ENCODE measurements around the gene STK24.
"Not testable (repeated sequence)": the region's sequence is repeated elsewhere in the genome, so short reads cannot be mapped to it uniquely, and the experiment has no call there.

Gene STK24

GRCh38 chr13:98415326-98416070 lies 161.4 kb downstream of the STK24 start:
- no peak for DNase-seq (ENCODE audit: low read depth in 2 of 3, low spot score in 1 of 3)

DNA sequence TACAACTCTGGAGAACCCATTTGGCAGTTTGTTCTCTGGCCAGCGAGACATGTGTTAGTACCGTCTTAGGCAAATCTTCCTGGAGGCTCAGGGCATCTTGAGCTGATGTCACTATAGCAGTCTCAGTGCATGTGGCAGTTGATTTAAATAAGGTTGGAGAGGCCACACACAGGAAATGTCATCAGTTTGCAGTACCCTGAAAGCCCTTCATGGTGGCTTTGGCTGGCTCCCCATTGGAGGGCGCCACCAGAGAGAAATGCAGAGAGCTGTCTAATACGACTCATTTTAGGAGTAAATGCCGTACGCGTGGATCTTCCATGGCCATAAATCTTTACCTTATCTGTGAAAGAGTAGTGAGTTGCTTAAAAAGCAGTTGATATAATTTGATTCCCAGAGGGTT lies 163.1 kb downstream of the STK24 start:
- DNase-seq (ENCODE audit: low read depth in 2 of 3, low spot score in 1 of 3): no peak

GRCh38 chr13:98413278-98413677 lies 163.6 kb downstream of the STK24 start:
- DNase-seq (ENCODE audit: low read depth in 2 of 3, low spot score in 1 of 3): not testable (repeated sequence)

- no peak for DNase-seq (ENCODE audit: low read depth in 2 of 3, low spot score in 1 of 3)
These were observed 165.2 kb downstream of the STK24 start for GRCh38 chr13:98411617-98412265.

GRCh38 chr13:98411013-98411412 lies 165.9 kb downstream of the STK24 start:
- DNase-seq (ENCODE audit: low read depth in 2 of 3, low spot score in 1 of 3): no peak

DNA sequence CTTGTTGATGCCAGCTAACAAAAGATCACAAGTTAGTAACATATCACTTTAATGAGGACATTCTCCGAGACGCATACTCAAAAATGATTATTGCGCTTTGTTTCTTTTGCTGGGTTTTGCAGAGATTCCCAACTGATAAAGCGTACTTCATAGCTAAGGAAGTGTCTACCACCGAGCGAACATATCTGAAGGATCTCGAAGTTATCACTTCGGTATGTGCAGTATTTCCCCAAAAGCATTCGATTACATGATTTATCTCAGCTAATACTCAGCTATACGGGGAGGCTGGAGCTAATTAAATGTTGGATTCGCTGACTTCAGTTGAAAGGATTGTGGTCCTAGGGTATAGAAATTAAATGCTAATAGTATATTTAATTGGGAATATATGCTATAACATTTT lies 166.3 kb downstream of the STK24 start:
- DNase-seq (ENCODE audit: low read depth in 2 of 3, low spot score in 1 of 3): no peak

DNA sequence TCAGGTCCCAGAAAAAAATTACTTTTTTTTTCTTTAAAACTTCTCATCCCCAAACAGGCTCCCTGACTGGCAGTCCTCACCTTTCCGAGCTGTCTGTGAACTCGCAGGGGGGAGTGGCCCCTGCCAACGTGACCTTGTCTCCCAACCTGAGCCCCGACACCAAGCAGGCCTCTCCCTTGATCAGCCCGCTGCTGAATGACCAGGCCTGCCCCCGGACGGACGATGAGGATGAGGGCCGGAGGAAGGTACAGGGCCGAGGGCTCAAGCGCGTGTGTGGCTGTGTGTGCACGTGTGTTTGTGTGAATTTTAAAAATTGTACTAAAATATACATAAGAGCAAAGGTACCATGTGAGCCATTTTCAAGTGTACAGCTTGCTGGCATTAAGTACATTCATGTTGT lies 167.6 kb downstream of the STK24 start:
- no peak for DNase-seq (ENCODE audit: low read depth in 2 of 3, low spot score in 1 of 3)

GRCh38 chr13:98407575-98407974 lies 169.3 kb downstream of the STK24 start:
- no peak for DNase-seq (ENCODE audit: low read depth in 2 of 3, low spot score in 1 of 3)

DNA sequence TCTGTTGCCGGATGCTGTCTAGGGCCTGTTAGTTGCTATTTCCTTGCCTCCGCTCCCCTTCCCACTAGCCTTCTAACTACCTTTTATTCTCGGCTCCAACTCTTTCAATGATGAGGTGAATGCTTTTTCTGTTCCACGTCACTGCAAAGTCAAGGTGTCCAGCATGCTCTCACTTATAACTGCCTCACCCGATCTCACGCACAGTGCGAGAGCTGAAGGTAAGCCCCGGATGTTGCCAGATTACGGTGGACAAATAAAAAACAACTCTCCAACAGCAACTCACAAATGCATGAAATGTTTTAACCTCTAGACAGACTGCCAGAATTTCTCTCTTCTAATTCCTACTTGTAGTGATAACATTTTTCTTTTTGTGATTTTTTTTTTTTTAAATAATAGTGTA lies 169.9 kb downstream of the STK24 start:
- no peak for DNase-seq (ENCODE audit: low read depth in 2 of 3, low spot score in 1 of 3)

GRCh38 chr13:98406427-98406826 lies 170.5 kb downstream of the STK24 start:
- no peak for DNase-seq (ENCODE audit: low read depth in 2 of 3, low spot score in 1 of 3)

- no peak for DNase-seq (ENCODE audit: low read depth in 2 of 3, low spot score in 1 of 3)
These were observed 171.1 kb downstream of the STK24 start for GRCh38 chr13:98405690-98406344.

- no peak for DNase-seq (ENCODE audit: low read depth in 2 of 3, low spot score in 1 of 3)
These were observed 171.8 kb downstream of the STK24 start for GRCh38 chr13:98405107-98405571.

- no peak for DNase-seq (ENCODE audit: low read depth in 2 of 3, low spot score in 1 of 3)
These were observed 173.8 kb downstream of the STK24 start for GRCh38 chr13:98403076-98403475.

- DNase-seq (ENCODE audit: low read depth in 2 of 3, low spot score in 1 of 3): no peak
These were observed 175.0 kb downstream of the STK24 start for GRCh38 chr13:98401934-98402333.

GRCh38 chr13:98399756-98400155 lies 177.2 kb downstream of the STK24 start:
- DNase-seq (ENCODE audit: low read depth in 2 of 3, low spot score in 1 of 3): no peak

DNA sequence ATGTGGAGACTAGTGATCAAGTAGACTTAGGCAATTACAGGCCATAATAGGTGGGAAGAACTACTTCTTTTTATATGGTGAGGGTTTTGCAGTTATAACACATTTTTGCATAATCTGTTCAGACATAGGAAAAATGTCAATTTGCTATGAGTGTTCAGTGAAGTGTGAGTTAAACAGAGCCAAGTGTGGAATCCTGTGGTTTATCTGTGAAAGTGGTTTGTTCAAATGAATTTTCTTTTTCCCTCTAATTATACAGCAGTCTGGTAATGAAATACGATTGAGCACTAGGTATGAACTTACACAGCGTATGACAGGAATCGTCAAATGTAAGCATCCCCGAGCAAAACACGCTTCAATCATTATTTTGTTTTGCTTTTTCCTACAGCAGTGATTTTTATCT lies 178.3 kb downstream of the STK24 start:
- DNase-seq (ENCODE audit: low read depth in 2 of 3, low spot score in 1 of 3): no peak

DNA sequence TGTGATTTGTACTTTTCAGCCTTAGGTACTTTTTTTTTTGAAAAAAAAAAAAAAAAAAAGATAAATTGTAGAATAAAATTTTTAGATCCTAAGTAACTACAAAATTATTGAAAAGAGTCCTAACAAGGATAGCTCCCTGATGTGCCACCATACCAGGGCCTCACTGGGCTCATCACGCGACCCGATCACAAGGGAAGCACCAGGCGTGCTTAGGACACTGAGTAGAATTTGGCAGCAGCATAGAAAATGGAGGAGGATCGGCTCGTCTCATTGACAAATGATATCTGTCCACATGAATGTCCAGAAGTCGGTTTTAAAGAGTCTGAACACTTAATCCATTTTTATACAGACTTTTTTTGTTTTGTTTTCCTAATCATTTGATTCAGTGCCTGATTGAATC lies 179.0 kb downstream of the STK24 start:
- no peak for DNase-seq (ENCODE audit: low read depth in 2 of 3, low spot score in 1 of 3)

GRCh38 chr13:98397221-98397620 lies 179.7 kb downstream of the STK24 start:
- DNase-seq (ENCODE audit: low read depth in 2 of 3, low spot score in 1 of 3): no peak

GRCh38 chr13:98396071-98396710 lies 180.7 kb downstream of the STK24 start:
- no peak for DNase-seq (ENCODE audit: low read depth in 2 of 3, low spot score in 1 of 3)

Data from stimulated activated CD4-positive, alpha-beta T cell treated with anti-CD3 and anti-CD28 coated beads, Interleukin-12 subunit alpha, Interleukin-12 subunit beta, amount 100 ng/mL, for 48 hours (primary cell).